OCI-LY7 (cell line): Measurements from ENCODE around the gene PLXNA4.

Source experiments
- CTCF ChIP-seq: fragments of 200-600 bp; sonication (generic); conservative IDR thresholded peaks from 2 replicates; pipeline ENCODE4 v1.5.1; 2014; ENCODE audit warnings: mild to moderate bottlenecking, antibody characterized with exemption, low read length, moderate library complexity, mixed read lengths
- EZH2phosphoT487 ChIP-seq: fragments of 200-600 bp; sonication (generic); IDR thresholded peaks from 2 replicates; pipeline ENCODE4 v1.6.1; 2018; ENCODE audit warnings: low read depth, borderline replicate concordance, mild to moderate bottlenecking, mixed run types, antibody characterized with exemption, low read length, moderate library complexity, mixed read lengths

DNA sequence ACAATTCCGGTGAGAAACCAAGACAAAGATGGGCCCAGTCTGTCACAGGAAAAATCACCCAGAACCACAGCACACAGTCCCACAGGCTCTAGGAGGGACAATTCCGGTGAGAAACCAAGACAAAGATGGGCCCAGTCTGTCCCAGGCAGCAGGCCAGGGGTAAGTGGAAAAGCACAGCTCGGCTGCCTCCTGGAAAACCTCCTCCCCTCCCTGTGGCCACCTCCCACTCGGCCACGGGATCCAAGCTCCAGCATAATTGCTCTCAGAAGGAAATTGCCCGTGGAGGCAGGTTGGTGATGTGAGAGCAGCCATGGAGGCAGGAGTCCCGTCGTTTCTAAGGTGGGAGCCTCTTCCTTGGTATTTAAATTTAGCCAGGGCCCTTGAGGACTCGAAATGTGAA lies 95.7 kb downstream of the PLXNA4 start:
- TF ChIP-seq CTCF, result no peak
- no peak for TF ChIP-seq EZH2phosphoT487
